ENCODE results near the gene ARHGAP33. TPM values are rescaled to one million over a fixed set of nuclear protein-coding genes. Genes with fewer than 3 reads are reported as not detected.

ARHGAP33 gene
- total RNA-seq, 1 donor from 2014 or later = under 0.01 TPM

GRCh38 chr19:35757231-35757748 is 18.1 kb upstream of the ARHGAP33 start:
- H3K4me3 ChIP-seq (ENCODE audit: low read depth, low read length) = peak overlapping the region; percentile 37
- H3K27me3 ChIP-seq (ENCODE audit: control insufficient read depth, insufficient read depth, low read length) = no peaks in the 10 kb centered on the region
- H3K36me3 ChIP-seq (ENCODE audit: control insufficient read depth, insufficient read depth, low read length) = peaks cover 22% of the 10 kb centered on the region
- no peak for FAIRE-seq
- no peak for DNase-seq (ENCODE audit: low read depth)
- TF ChIP-seq, protein P1, sequence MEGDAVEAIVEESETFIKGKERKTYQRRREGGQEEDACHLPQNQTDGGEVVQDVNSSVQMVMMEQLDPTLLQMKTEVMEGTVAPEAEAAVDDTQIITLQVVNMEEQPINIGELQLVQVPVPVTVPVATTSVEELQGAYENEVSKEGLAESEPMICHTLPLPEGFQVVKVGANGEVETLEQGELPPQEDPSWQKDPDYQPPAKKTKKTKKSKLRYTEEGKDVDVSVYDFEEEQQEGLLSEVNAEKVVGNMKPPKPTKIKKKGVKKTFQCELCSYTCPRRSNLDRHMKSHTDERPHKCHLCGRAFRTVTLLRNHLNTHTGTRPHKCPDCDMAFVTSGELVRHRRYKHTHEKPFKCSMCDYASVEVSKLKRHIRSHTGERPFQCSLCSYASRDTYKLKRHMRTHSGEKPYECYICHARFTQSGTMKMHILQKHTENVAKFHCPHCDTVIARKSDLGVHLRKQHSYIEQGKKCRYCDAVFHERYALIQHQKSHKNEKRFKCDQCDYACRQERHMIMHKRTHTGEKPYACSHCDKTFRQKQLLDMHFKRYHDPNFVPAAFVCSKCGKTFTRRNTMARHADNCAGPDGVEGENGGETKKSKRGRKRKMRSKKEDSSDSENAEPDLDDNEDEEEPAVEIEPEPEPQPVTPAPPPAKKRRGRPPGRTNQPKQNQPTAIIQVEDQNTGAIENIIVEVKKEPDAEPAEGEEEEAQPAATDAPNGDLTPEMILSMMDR (IDR thresholded peaks at IDR 0.05; ENCODE audit: insufficient read depth, low read length, severe bottlenecking) = no peak

GRCh38 chr19:35757749-35758608 is 17.4 kb upstream of the ARHGAP33 start, which contains the start of gene PROSER3:
PROSER3 (plus strand) TSS chr19:35758176; CDS start chr19:35758216, 40 bp downstream.
- DNase-seq (ENCODE audit: low read depth) (peak; percentile 98), FAIRE-seq (peak; percentile 95)

DNA sequence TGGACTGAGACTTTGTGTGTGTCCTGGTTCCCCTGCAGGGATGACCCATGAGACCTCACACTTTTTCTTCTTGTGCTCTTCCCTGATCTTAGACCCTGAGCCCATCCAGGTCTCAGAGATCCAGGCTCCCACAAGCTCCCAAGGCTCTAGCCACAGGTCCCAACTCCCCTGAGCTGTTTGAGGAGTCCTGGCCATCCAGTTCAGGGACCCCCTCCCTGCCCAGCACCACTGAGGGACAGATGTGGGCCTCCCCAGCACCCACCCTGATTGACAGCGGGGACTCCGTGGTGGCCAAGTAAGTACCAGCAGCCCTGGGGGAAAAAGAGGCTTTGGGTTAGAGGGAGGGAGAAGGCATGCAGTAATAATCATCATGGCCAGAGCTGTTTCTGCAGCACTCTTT is 15.7 kb upstream of the ARHGAP33 start:
- TF ChIP-seq, protein P1 (IDR thresholded peaks at IDR 0.05; ENCODE audit: insufficient read depth, low read length, severe bottlenecking) = no peak
- Histone ChIP-seq H3K4me3 (ENCODE audit: low read depth, low read length) (no peak overlapping the region), H3K36me3 (ENCODE audit: control insufficient read depth, insufficient read depth, low read length) (peaks cover 12% of the 10 kb centered on the region), H3K27me3 (ENCODE audit: control insufficient read depth, insufficient read depth, low read length) (no peaks in the 10 kb centered on the region)
- no peak for DNase-seq (ENCODE audit: low read depth)
- FAIRE-seq = no peak

More at GRCh38 chr19:35757749-35758608, 17.4 kb upstream of the ARHGAP33 start, which contains the start of gene PROSER3:
- Histone ChIP-seq H3K36me3 (ENCODE audit: control insufficient read depth, insufficient read depth, low read length) (peaks cover 18% of the 10 kb centered on the region), H3K4me3 (ENCODE audit: low read depth, low read length) (peak within 1 kb of the TSS; percentile 76), H3K27me3 (ENCODE audit: control insufficient read depth, insufficient read depth, low read length) (no peaks in the 10 kb centered on the region)
- TF ChIP-seq, protein P1 (IDR thresholded peaks at IDR 0.05; ENCODE audit: insufficient read depth, low read length, severe bottlenecking) = no peak

DNA sequence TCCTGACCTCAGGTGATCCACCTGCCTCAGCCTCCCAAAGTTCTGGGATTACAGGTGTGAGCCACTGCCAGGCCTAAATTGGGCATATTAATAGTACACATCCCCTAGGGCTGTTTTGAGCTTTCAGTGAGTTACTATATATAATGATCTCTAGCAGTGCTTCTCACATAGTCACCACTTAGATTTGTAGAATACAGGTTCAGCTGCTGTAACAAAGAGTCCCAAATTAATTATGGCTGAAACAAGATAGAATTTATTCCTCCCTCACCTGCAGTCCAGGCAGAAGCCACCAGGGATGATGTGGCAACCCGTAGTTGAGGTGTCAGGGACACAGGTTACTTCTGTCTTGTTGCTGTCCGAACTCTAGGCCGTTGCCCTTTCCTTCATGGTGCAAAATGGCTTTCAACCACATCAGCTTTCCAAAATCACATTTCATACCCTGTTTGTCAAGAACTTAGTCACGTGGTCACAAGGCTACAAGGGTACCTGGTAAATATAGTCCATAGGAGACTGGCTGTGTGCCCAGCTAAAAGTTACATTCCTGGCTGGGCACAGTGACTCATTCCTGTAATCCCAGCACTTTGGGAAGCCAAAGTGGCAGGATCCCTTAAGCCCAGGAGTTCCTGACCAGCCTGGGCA is 14.5 kb upstream of the ARHGAP33 start:
- FAIRE-seq (no peak), DNase-seq (ENCODE audit: low read depth) (peak; percentile 36)
- H3K4me3 ChIP-seq (ENCODE audit: low read depth, low read length) = no peak overlapping the region
- peaks cover 17% of the 10 kb centered on the region for H3K36me3 ChIP-seq (ENCODE audit: control insufficient read depth, insufficient read depth, low read length)
- TF ChIP-seq, protein P1 (IDR thresholded peaks at IDR 0.05; ENCODE audit: insufficient read depth, low read length, severe bottlenecking) = no peak
- H3K27me3 ChIP-seq (ENCODE audit: control insufficient read depth, insufficient read depth, low read length) = no peaks in the 10 kb centered on the region

DNA sequence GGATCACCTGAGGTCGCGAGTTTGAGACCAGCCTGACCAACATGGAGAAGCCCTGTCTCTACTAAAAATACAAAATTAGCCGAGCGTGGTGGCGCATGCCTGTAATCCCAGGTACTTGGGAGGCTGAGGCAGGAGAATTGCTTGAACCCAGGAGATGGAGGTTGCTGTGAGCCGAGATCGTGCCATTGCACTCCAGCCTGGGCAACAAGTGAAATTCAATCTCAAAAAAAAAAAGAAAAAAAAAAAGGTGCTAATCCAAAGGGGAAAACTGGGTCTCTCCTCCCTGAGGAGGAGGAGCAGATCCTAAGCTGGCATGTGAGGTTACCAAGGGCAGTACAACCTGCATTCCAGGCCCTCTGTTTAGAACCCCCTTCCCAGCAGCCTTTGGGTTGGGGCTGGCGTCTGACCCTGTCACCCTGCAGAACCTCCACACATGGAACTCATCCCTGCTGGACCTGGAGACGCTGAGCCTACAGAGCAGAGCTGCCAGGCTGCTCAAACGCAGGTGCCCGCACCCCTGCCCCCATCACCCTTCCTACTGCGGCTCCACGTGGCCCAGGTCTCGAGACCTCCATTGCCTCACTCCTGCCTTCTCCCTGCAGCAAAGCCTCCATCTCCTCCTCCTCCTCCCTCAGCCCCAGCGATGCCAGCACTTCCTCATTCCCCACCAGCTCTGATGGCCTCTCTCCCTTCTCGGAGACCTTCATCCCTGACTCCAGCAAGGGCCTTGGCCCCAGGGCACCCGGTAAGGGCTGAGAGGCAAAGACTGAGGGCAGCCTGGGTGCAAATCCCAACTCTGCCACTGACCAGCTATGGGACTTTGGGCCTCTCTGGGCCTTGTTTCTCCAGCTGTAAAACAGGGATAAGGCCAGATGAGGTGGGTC is 10.7 kb upstream of the ARHGAP33 start:
- no peak for DNase-seq (ENCODE audit: low read depth)
- no peak for FAIRE-seq

More for the DNA sequence above, 10.7 kb upstream of the ARHGAP33 start:
- Histone ChIP-seq H3K4me3 (ENCODE audit: low read depth, low read length) (no peak overlapping the region), H3K36me3 (ENCODE audit: control insufficient read depth, insufficient read depth, low read length) (peaks cover 22% of the 10 kb centered on the region), H3K27me3 (ENCODE audit: control insufficient read depth, insufficient read depth, low read length) (no peaks in the 10 kb centered on the region)
- TF ChIP-seq, protein P1 (IDR thresholded peaks at IDR 0.05; ENCODE audit: insufficient read depth, low read length, severe bottlenecking) = no peak

Measured in bronchial epithelial cell (primary cell).